Panc1 (cell line): Measurements from ENCODE around the gene CTXND2.
"Not testable (repeated sequence)": the region's sequence is repeated elsewhere in the genome, so short reads cannot be mapped to it uniquely, and the experiment has no call there.

Source experiments
- CTCF ChIP-seq: fragments of 450-650 bp; IDR thresholded peaks from 2 replicates; pipeline ENCODE4 v1.5.1; 2017; ENCODE audit warnings: mild to moderate bottlenecking
- SIN3A ChIP-seq: IDR thresholded peaks from 2 replicates; pipeline ENCODE4 v1.6.1; 2012; ENCODE audit warnings: low read depth, mild to moderate bottlenecking, low read length, moderate library complexity, borderline replicate concordance; ENCODE audit not compliant: insufficient read depth

GRCh38 chr1:150850801-150851362, 36.1 kb upstream of the CTXND2 start:
- TF ChIP-seq CTCF, SIN3A: not testable (repeated sequence)
